ENCODE results near the gene PRDM10.
A peak's percentile ranks its signal among the peaks of the same experiment; 100 is the strongest.

PRDM10 gene

GRCh38 chr11:129943036-129943435 lies 59.6 kb downstream of the PRDM10 start:
- no peak for DNase-seq

- DNase-seq = no peak
Measured at GRCh38 chr11:129939510-129939909, 63.1 kb downstream of the PRDM10 start.

DNA sequence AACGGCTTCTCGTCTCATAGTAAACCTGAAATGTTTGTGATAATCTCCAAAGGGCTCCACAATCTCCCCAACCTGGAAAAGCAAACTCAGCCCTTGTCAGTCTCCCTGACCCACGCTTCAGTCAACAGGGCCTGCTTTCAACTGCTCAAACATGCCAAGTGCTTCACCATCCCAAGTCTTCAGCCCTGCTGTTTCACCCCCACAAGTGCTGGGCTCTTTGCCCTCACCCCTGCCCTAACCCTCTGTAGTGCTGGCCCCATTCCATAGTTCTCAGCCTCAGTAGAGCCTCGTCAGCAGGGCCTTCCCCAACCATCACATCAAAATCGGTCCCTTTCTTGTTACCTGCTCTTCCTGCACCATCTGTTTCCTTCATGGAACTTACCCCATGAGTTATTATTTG lies 63.9 kb downstream of the PRDM10 start:
- no peak for DNase-seq

GRCh38 chr11:129937592-129938238 lies 64.9 kb downstream of the PRDM10 start:
- DNase-seq = no peak

DNA sequence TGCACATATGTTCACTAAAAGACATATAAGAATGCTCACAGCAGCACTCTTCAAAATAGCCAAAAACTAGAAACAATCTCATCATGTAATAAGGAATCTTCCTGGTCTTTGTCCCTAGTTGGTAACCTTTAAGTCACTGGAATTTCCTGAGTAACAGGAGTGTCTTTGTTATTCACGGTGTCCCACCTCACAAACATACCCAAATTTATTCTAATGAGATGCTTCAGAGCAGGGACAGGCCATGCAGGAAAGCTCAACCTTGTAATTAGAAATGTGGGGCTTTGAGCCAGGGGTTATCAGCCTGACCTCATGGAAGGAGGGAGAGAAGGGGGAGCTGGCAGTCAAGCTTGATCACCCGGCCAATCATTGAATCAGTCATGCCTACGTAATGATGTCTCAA lies 66.9 kb downstream of the PRDM10 start:
- no peak for DNase-seq

DNA sequence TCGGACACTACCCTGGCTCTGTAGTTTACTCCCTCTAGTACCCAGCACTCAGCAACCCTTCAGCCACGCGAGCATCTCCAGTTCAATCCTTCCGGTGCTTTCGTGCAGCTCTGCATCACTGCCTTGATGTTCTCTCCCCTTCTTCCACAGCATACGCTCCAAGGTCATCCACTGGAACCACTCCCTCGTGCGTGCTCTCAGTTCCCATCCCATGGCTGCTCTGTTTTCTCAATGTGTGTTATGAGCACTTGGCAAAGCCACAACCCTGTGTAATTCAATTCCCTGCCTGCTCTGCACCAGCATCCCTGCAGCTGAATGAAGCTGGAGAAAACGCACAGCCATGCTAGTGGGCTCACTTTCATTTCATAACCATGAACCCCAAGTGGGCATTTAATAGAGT lies 68.7 kb downstream of the PRDM10 start:
- no peak for DNase-seq

DNA sequence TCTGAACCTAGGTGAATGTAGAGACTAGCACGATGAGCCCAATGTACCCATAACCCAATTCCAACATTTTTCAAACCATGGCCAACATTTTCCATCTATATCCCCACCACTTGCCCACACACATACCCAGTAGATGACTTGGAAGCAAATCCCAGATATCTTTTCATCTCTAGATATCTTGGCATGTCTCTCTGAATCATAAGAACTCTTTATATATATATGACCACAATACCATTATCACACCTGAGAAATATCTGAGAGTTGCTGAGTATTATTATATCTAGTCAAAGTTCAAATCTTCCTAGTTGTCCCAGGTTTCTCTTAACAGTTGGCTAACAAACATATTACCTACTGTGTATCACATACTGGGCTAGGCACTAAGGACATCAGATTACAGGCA lies 69.4 kb downstream of the PRDM10 start:
- DNase-seq = no peak

DNA sequence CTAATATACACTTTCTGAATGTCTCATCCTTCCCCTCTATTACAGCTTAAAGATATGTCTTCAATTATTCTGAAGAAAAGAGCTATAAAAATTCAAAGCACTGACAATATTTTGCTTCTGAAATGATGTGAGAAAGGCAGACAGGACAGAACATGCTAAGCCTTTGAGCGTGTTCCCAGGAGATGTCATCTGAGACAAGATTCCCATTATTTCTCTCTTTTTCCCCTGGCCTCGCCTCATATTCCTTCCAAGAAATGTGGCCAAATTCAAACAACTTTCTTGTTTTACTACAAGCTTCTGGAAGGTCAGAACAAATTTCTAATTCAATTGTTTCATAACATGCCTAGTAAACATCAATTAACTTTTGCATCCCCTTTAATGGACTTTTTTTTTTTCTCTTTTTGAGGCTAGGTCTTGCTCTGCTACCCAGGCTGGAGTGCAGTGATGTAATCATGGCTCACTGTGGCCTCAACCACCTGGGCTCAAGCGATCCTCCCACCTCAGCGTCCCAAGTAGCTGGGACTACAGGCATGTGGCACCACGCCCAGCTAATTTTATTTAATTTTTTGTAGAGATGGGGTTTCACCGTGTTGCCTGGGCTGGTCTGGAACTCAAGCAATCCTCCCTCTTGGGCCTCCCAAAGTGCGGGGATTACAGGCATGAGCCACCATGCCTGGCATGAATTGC lies 70.1 kb downstream of the PRDM10 start:
- DNase-seq = no peak

- DNase-seq = no peak
Measured at GRCh38 chr11:129930743-129931142, 71.9 kb downstream of the PRDM10 start.

DNA sequence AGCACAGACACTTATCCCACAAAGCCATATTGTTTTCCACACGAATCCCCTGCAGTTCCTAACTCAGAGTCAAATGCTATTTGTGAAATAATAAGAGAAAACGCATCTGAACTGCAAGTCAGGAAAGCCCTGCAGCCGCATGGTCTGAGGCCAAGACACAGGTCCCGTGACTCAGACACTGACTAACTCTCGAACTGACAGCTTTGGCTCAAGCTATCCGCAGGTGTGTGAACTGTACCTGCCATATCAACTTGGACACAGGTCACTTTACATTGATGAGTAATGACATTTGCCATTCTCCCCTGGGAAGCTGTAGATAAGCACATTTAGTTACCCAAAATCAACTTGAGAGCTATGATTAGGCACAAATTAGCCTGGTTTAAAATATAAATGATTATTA lies 72.3 kb downstream of the PRDM10 start:
- DNase-seq = no peak

- DNase-seq = no peak
Measured at GRCh38 chr11:129929721-129930120, 72.9 kb downstream of the PRDM10 start.

GRCh38 chr11:129928923-129929692 lies 73.5 kb downstream of the PRDM10 start:
- DNase-seq = no peak

- no peak for DNase-seq
Measured at GRCh38 chr11:129922674-129923073, 80.0 kb downstream of the PRDM10 start.

- DNase-seq = no peak
Measured at GRCh38 chr11:129918361-129918760, 84.3 kb downstream of the PRDM10 start.

GRCh38 chr11:129917231-129917630 lies 85.4 kb downstream of the PRDM10 start:
- no peak for DNase-seq

DNA sequence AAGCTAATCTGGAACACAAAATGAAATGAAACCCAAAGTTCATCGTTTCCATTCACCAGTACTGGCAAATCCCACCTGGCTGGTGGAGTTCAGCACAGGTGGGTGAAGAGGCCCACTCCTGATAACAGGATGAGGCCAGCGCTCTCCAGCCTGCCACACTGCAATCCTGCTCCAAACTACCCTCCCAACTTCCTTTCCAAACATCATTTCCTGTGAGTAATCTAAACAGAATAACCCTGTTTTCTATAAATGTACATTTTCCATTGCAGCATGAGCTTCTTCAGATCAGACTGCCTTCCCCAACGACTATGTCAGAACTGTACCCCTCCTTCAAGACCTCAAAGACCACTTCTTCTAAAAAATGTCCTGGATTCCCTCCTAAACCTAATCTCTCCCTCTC lies 91.3 kb downstream of the PRDM10 start:
- DNase-seq = no peak

- DNase-seq = no peak
Measured at GRCh38 chr11:129910360-129910759, 92.3 kb downstream of the PRDM10 start.

- no peak for DNase-seq
Measured at GRCh38 chr11:129905402-129905801, 97.2 kb downstream of the PRDM10 start.

- DNase-seq = no peak
Measured at GRCh38 chr11:129896062-129896461, 106.6 kb downstream of the PRDM10 start.

GRCh38 chr11:129895126-129896041 lies 107.3 kb downstream of the PRDM10 start, which contains the start of gene NFRKB:
NFRKB (minus strand) TSS chr11:129895578; CDS start chr11:129892849, 2,729 bp downstream.
- DNase-seq = peak; percentile 81

DNA sequence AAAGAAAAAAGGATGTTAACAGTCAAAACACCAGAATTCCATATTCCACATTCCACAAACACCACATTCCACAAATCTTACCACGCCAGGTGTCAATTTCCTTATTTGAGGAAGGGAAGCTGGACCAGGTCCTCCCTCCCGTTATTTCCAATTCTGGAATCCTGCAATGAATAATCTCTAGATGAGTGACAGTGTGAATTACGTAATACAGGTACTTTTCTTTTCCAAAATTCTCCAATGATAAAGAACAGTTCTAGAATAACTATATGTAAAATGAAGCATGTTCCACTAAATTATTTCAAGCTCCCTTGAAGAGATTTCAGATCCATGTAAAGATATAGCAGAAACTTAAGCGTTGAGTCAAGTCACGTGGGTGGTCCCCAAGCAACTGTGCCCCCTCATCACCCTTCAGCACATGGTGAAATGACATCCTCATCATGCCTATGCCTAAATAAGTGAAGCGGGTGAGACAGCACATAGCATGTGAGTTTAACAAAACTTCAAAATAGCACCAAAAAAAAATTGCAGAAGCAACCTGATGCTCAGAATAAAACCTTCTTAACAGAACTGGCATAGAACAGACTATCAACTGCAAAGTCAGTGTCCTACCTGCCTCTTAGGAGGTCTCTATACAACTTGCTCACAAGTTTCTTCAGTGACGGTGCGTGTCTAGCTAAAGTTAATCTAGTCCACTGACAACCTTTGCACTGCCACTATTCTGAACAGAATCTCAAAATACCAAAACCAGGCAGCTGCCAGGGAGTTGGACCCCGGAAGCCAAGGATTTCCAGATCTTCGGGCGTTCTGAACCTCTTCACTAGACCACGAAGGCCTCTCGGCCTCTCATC lies 108.1 kb downstream of the PRDM10 start:
- DNase-seq = no peak

GRCh38 chr11:129888451-129888850 lies 114.2 kb downstream of the PRDM10 start:
- no peak for DNase-seq

Data from effector CD8-positive, alpha-beta T cell (primary cell).